ENCODE results near the gene ARSG.
A peak's percentile ranks its signal among the peaks of the same experiment; 100 is the strongest.

Gene ARSG

GRCh38 chr17:68247445-68248198 is 43.7 kb upstream of the ARSG start, which contains the start of gene AMZ2 (continued):
- TF ChIP-seq, protein P1, sequence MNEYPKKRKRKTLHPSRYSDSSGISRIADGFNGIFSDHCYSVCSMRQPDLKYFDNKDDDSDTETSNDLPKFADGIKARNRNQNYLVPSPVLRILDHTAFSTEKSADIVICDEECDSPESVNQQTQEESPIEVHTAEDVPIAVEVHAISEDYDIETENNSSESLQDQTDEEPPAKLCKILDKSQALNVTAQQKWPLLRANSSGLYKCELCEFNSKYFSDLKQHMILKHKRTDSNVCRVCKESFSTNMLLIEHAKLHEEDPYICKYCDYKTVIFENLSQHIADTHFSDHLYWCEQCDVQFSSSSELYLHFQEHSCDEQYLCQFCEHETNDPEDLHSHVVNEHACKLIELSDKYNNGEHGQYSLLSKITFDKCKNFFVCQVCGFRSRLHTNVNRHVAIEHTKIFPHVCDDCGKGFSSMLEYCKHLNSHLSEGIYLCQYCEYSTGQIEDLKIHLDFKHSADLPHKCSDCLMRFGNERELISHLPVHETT (tag by site-specific recombination; IDR thresholded peaks at IDR 0.05), result no peak
- TF ChIP-seq ZNF473 (tag by site-specific recombination; IDR thresholded peaks at IDR 0.05) (no peak), ZNF138 (tag by site-specific recombination; IDR thresholded peaks at IDR 0.05; ENCODE audit: borderline replicate concordance) (no peak), HOXC10 (CRISPR knock-in tag; IDR thresholded peaks at IDR 0.05) (no peak; the same call in 1 of the 2 replicates), ZNF585B (tag by site-specific recombination; IDR thresholded peaks at IDR 0.05) (no peak), ZNF660 (tag by site-specific recombination; IDR thresholded peaks at IDR 0.05) (peak; percentile 77), ZNF223 (tag by site-specific recombination; IDR thresholded peaks at IDR 0.05) (no peak), ZNF174 (tag by site-specific recombination; IDR thresholded peaks at IDR 0.05) (no peak), AEBP2 (tag by site-specific recombination; IDR thresholded peaks at IDR 0.05; ENCODE audit: borderline replicate concordance) (no peak), ZFP41 (tag by site-specific recombination; IDR thresholded peaks at IDR 0.05; ENCODE audit: borderline replicate concordance) (no peak), ZNF140 (tag by site-specific recombination; IDR thresholded peaks at IDR 0.05) (no peak), ZBTB20 (tag by site-specific recombination; IDR thresholded peaks at IDR 0.05) (peak; percentile 71), ZNF211 (tag by site-specific recombination; IDR thresholded peaks at IDR 0.05; ENCODE audit: low read depth) (no peak), HOXD13 (CRISPR knock-in tag; IDR thresholded peaks at IDR 0.05; ENCODE audit: borderline replicate concordance) (no peak; the same call in 1 of the 2 replicates), ZNF426 (tag by site-specific recombination; IDR thresholded peaks at IDR 0.05) (no peak), FEZF1 (tag by site-specific recombination; IDR thresholded peaks at IDR 0.05) (no peak), TRIM28 (IDR thresholded peaks at IDR 0.05; ENCODE audit: borderline replicate concordance, low read length) (no peak), ZNF658 (tag by site-specific recombination; IDR thresholded peaks at IDR 0.05) (no peak), SALL2 (tag by site-specific recombination; IDR thresholded peaks at IDR 0.05; ENCODE audit: borderline replicate concordance) (no peak), OVOL3 (tag by site-specific recombination; IDR thresholded peaks at IDR 0.05) (no peak; the same call in 1 of the 2 replicates), KLF7 (tag by site-specific recombination; IDR thresholded peaks at IDR 0.05; ENCODE audit: borderline replicate concordance) (no peak), ZSCAN23 (tag by site-specific recombination; IDR thresholded peaks at IDR 0.05) (no peak), ZBTB26 (tag by site-specific recombination; optimal IDR thresholded peaks at IDR 0.05) (peak; percentile 97), MZF1 (tag by site-specific recombination; IDR thresholded peaks at IDR 0.05; ENCODE audit: borderline replicate concordance) (no peak), ZNF843 (tag by site-specific recombination; IDR thresholded peaks at IDR 0.05) (no peak), ZBTB17 (tag by site-specific recombination; IDR thresholded peaks at IDR 0.05) (peak; percentile 77)
- TF ChIP-seq, protein P2, sequence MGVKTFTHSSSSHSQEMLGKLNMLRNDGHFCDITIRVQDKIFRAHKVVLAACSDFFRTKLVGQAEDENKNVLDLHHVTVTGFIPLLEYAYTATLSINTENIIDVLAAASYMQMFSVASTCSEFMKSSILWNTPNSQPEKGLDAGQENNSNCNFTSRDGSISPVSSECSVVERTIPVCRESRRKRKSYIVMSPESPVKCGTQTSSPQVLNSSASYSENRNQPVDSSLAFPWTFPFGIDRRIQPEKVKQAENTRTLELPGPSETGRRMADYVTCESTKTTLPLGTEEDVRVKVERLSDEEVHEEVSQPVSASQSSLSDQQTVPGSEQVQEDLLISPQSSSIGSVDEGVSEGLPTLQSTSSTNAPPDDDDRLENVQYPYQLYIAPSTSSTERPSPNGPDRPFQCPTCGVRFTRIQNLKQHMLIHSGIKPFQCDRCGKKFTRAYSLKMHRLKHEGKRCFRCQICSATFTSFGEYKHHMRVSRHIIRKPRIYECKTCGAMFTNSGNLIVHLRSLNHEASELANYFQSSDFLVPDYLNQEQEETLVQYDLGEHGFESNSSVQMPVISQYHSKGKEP (tag by site-specific recombination; IDR thresholded peaks at IDR 0.05), result no peak
- TF ChIP-seq, protein P3, sequence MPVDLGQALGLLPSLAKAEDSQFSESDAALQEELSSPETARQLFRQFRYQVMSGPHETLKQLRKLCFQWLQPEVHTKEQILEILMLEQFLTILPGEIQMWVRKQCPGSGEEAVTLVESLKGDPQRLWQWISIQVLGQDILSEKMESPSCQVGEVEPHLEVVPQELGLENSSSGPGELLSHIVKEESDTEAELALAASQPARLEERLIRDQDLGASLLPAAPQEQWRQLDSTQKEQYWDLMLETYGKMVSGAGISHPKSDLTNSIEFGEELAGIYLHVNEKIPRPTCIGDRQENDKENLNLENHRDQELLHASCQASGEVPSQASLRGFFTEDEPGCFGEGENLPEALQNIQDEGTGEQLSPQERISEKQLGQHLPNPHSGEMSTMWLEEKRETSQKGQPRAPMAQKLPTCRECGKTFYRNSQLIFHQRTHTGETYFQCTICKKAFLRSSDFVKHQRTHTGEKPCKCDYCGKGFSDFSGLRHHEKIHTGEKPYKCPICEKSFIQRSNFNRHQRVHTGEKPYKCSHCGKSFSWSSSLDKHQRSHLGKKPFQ (tag by site-specific recombination; IDR thresholded peaks at IDR 0.05), result no peak
